H1 (cell line): ENCODE results near the gene GABARAPL1. TPM values are rescaled to one million over a fixed set of nuclear protein-coding genes. Genes with fewer than 3 reads are reported as not detected.

Source experiments
- polyA plus RNA-seq, 7 experiments: library from polyadenylated mRNA; depleted of rRNA in 3 of 7; stranded (reverse) in 5 of 7; unstranded in 2 of 7; fragments of >200 nt in 5 of 7; fragments of 200-250 nt in 2 of 7; gene quantifications; 1 replicate in 5 of 7; 2 replicates in 1 of 7; 4 replicates in 1 of 7; pipeline versions ENCODE4 v1.2.1 to v1.2.3, GENCODE V29; 2011 to 2013; ENCODE audit warnings: missing spikeins in 2 of 7, mixed read lengths in 2 of 7
- total RNA-seq: library from RNA; stranded (reverse); fragmentation: NEBNext Ultra II Directional; extraction: Animal tissue kit (Norgen Biotek cat#: 25700); gene quantifications from 2 replicates; pipeline ENCODE4 v1.2.1, GENCODE V29; 2021

The GABARAPL1 gene
- total and polyA plus RNA-seq, 2 of the 8 experiments (the other 6 are each of a cell fraction or from before 2014, with no cell fraction given): 56.1 to 87.9 TPM

Other genes starting within 250 kb of the GABARAPL1 start
- gene CLEC12A, start 241.5 kb upstream of the GABARAPL1 start, total RNA-seq: not detected in 2 replicates
- not detected in 2 replicates for gene CLEC12A, start 241.5 kb upstream of the GABARAPL1 start, polyA plus RNA-seq (2011; rRNA removed)
- not detected in 2 replicates for gene CLEC1B, start 213.8 kb upstream of the GABARAPL1 start, total RNA-seq
- gene CLEC1B, start 213.8 kb upstream of the GABARAPL1 start, polyA plus RNA-seq (2011; rRNA removed): not detected in 2 replicates
- not detected in 2 replicates for gene CLEC12B, start 202.2 kb upstream of the GABARAPL1 start, total RNA-seq
- gene CLEC12B, start 202.2 kb upstream of the GABARAPL1 start, polyA plus RNA-seq (2011; rRNA removed): not detected in 2 replicates
- gene CLEC9A, start 182.2 kb upstream of the GABARAPL1 start, total RNA-seq: not detected in 2 replicates
- gene CLEC9A, start 182.2 kb upstream of the GABARAPL1 start, polyA plus RNA-seq (2011; rRNA removed): not detected in 2 replicates
- gene CLEC1A, start 113.9 kb upstream of the GABARAPL1 start, total RNA-seq: not detected in 2 replicates
- 0.13 and 0.20 TPM in 2 replicates for gene CLEC1A, start 113.9 kb upstream of the GABARAPL1 start, polyA plus RNA-seq (2011; rRNA removed)
- gene CLEC7A, start 82.7 kb upstream of the GABARAPL1 start, total RNA-seq: 0.15 TPM in 1 of 2 replicates, not detected in the other
- 0.06 and 0.09 TPM in 2 replicates for gene CLEC7A, start 82.7 kb upstream of the GABARAPL1 start, polyA plus RNA-seq (2011; rRNA removed)
- gene OLR1, start 40.7 kb upstream of the GABARAPL1 start, total RNA-seq: not detected in 2 replicates
- not detected in 2 replicates for gene OLR1, start 40.7 kb upstream of the GABARAPL1 start, polyA plus RNA-seq (2011; rRNA removed)
- gene TMEM52B, start 33.8 kb upstream of the GABARAPL1 start, total RNA-seq: not detected in 2 replicates
- not detected in 2 replicates for gene TMEM52B, start 33.8 kb upstream of the GABARAPL1 start, polyA plus RNA-seq (2011; rRNA removed)
- gene KLRD1, start 95.0 kb downstream of the GABARAPL1 start, total RNA-seq: 0.06 TPM in 1 of 2 replicates, not detected in the other
- gene KLRD1, start 95.0 kb downstream of the GABARAPL1 start, polyA plus RNA-seq (2011; rRNA removed): under 0.01 and 0.02 TPM in 2 replicates
- not detected in 2 replicates for gene KLRK1, start 177.2 kb downstream of the GABARAPL1 start, total RNA-seq
- gene KLRK1, start 177.2 kb downstream of the GABARAPL1 start, polyA plus RNA-seq (2011; rRNA removed): not detected in 2 replicates
- not detected in 2 replicates for gene KLRC4, start 196.9 kb downstream of the GABARAPL1 start, total RNA-seq
- not detected in 2 replicates for gene KLRC4, start 196.9 kb downstream of the GABARAPL1 start, polyA plus RNA-seq (2011; rRNA removed)
- gene KLRC3, start 207.7 kb downstream of the GABARAPL1 start, total RNA-seq: not detected in 2 replicates
- not detected in 2 replicates for gene KLRC3, start 207.7 kb downstream of the GABARAPL1 start, polyA plus RNA-seq (2011; rRNA removed)
- not detected in 2 replicates for gene KLRC2, start 223.1 kb downstream of the GABARAPL1 start, total RNA-seq
- gene KLRC2, start 223.1 kb downstream of the GABARAPL1 start, polyA plus RNA-seq (2011; rRNA removed): not detected in 2 replicates
- not detected in 2 replicates for gene KLRC1, start 240.5 kb downstream of the GABARAPL1 start, total RNA-seq
- gene KLRC1, start 240.5 kb downstream of the GABARAPL1 start, polyA plus RNA-seq (2011; rRNA removed): not detected in 2 replicates